HCT116 (cell line): Measurements from ENCODE around the gene FAM53B. TPM values are rescaled to one million over a fixed set of nuclear protein-coding genes. Genes with fewer than 3 reads are reported as not detected.

Experiments
- ATAC-seq: fragments of 200-7000 bp; cut with Tn5 transposase; 2 replicates; pipeline ENCODE4 v1.9.1; 2020; ENCODE audit warnings: mild to moderate bottlenecking, moderate library complexity
- BruUV-seq: library from RNA; stranded (reverse); fragments of 400-500 nt; replicated peaks from 2 replicates; lab custom pipeline; 2021; lab: Mats Ljungman, UMichigan
- CTCF ChIA-PET: fragments of 300-600 bp; sonication (Branson Sonifier 250); formaldehyde crosslinking; loops from one replicate; lab custom pipeline; 2021; ENCODE audit warnings: antibody characterized with exemption; lab: Charles Lee
- POLR2A ChIA-PET: fragments of 300-600, 350-600 bp; sonication (Branson Sonifier 250); formaldehyde crosslinking; loops from one replicate; lab custom pipeline; 2021; ENCODE audit warnings: antibody characterized with exemption; lab: Charles Lee
- RAD21 ChIA-PET, 2 experiments: fragments of 300-600 bp; sonication (Branson Sonifier 250); formaldehyde crosslinking; loops; one replicate each; lab custom pipeline; 2023; ENCODE audit warnings: low total read pairs in 2 of 2; ENCODE audit not compliant: uncharacterized antibody in 2 of 2, unreplicated experiment in 2 of 2, low non-redundant PET in 1 of 2; lab: Charles Lee
- DNase-seq: peaks from one replicate; pipeline ENCODE4 v3.0.0-alpha.2; 2010; ENCODE audit warnings: low read depth, low spot score
- H2AFZ ChIP-seq: fragments of 200-600 bp; shearing (Covaris generic), sonication (generic); 2 replicates; pipeline ENCODE4 v1.6.1; 2017; ENCODE audit warnings: low read depth, mixed run types, mixed read lengths, antibody characterized with exemption, low read length; ENCODE audit not compliant: poor library complexity, severe bottlenecking
- H3K27ac ChIP-seq: 2 replicates; pipeline ENCODE4 v1.5.1; 2012; ENCODE audit warnings: low read depth, low read length
- H3K27me3 ChIP-seq: fragments of 200-600 bp; sonication (generic); 2 replicates; pipeline ENCODE4 v1.6.1; 2016; ENCODE audit warnings: mixed run types, low read length, mixed read lengths; ENCODE audit not compliant: insufficient read depth
- H3K36me3 ChIP-seq, 2 experiments: fragments of 200-500 bp in 1 of 2; fragments of 200-600 bp in 1 of 2; sonication (Bioruptor generic) in 1 of 2; sonication (generic) in 1 of 2; 2 replicates each; pipeline versions ENCODE4 v1.5.1 to v1.6.1; 2014 to 2016; ENCODE audit warnings: low read length in 2 of 2, inconsistent platforms in 1 of 2, mixed read lengths in 1 of 2, mixed run types in 1 of 2; ENCODE audit not compliant: insufficient read depth in 2 of 2, control insufficient read depth in 1 of 2
- H3K4me1 ChIP-seq, 2 experiments: fragments of 200-600 bp in 1 of 2; sonication (generic) in 1 of 2; 2 replicates each; pipeline versions ENCODE4 v1.5.1 to v1.6.1; 2012 to 2017; ENCODE audit warnings: low read length in 2 of 2, inconsistent platforms in 1 of 2, mild to moderate bottlenecking in 1 of 2, mixed read lengths in 1 of 2, mixed run types in 1 of 2, moderate library complexity in 1 of 2; ENCODE audit not compliant: insufficient read depth in 2 of 2, control insufficient read depth in 1 of 2
- H3K4me2 ChIP-seq: fragments of 200-600 bp; sonication (generic); 2 replicates; pipeline ENCODE4 v1.6.1; 2017; ENCODE audit warnings: mixed run types, low read length, mixed read lengths
- H3K4me3 ChIP-seq, 2 experiments: fragments of 200-600 bp in 1 of 2; sonication (generic) in 1 of 2; replicated peaks in 1 of 2; 2 replicates each; pipeline ENCODE4 v1.5.1; 2011 to 2016; ENCODE audit warnings: low read length in 2 of 2, control low read depth in 1 of 2, low read depth in 1 of 2, mild to moderate bottlenecking in 1 of 2, mixed read lengths in 1 of 2, mixed run types in 1 of 2
- H3K79me2 ChIP-seq: fragments of 200-600 bp; sonication (generic); 2 replicates; pipeline ENCODE4 v1.6.1; 2017; ENCODE audit warnings: mild to moderate bottlenecking, mixed run types, low read length, moderate library complexity, mixed read lengths; ENCODE audit not compliant: insufficient read depth
- H3K9ac ChIP-seq: fragments of 200-600 bp; sonication (generic); 2 replicates; pipeline ENCODE4 v1.6.1; 2016; ENCODE audit warnings: low read length, mixed read lengths
- H3K9me2 ChIP-seq: fragments of 200-600 bp; sonication (generic), shearing (Covaris generic); 2 replicates; pipeline ENCODE4 v1.6.1; 2017; ENCODE audit warnings: mixed run types, mild to moderate bottlenecking, moderate library complexity; ENCODE audit not compliant: insufficient read depth
- H3K9me3 ChIP-seq, 2 experiments: fragments of 200-500 bp in 1 of 2; fragments of 200-600 bp in 1 of 2; sonication (Bioruptor generic) in 1 of 2; sonication (generic) in 1 of 2; 2 replicates each; pipeline ENCODE4 v1.6.1; 2014 to 2017; ENCODE audit warnings: low read length in 2 of 2, mixed read lengths in 2 of 2, inconsistent platforms in 1 of 2, low read depth in 1 of 2, mild to moderate bottlenecking in 1 of 2, mixed run types in 1 of 2, moderate library complexity in 1 of 2; ENCODE audit not compliant: control insufficient read depth in 1 of 2, insufficient read depth in 1 of 2
- H4K20me1 ChIP-seq: fragments of 200-600 bp; sonication (generic), shearing (Covaris generic); 2 replicates; pipeline ENCODE4 v1.6.1; 2017; ENCODE audit warnings: mixed run types, mild to moderate bottlenecking, moderate library complexity; ENCODE audit not compliant: insufficient read depth
- CBX3 ChIP-seq: IDR thresholded peaks from 2 replicates; pipeline ENCODE4 v1.6.1; 2012; ENCODE audit warnings: low read depth
- CEBPB ChIP-seq: IDR thresholded peaks from 2 replicates; pipeline ENCODE4 v1.6.1; 2012; ENCODE audit warnings: low read depth
- ELF1 ChIP-seq: IDR thresholded peaks from 2 replicates; pipeline ENCODE4 v1.6.1; 2012; ENCODE audit warnings: low read depth, borderline replicate concordance
- EZH2 ChIP-seq: fragments of 200-600 bp; sonication (generic); IDR thresholded peaks from 2 replicates; pipeline ENCODE4 v1.6.1; 2017; ENCODE audit warnings: antibody characterized with exemption, mixed run types
- EZH2phosphoT487 ChIP-seq: fragments of 200-600 bp; IDR thresholded peaks from 2 replicates; pipeline ENCODE4 v1.6.1; 2018; ENCODE audit warnings: antibody characterized with exemption, borderline replicate concordance
- FOSL1 ChIP-seq: IDR thresholded peaks from 2 replicates; pipeline ENCODE4 v1.6.1; 2012; ENCODE audit warnings: low read depth
- JUND ChIP-seq: IDR thresholded peaks from 2 replicates; pipeline ENCODE4 v1.6.1; 2012
- MAX ChIP-seq: IDR thresholded peaks from 2 replicates; pipeline ENCODE4 v1.6.1; 2012
- POLR2A ChIP-seq: IDR thresholded peaks from 2 replicates; pipeline ENCODE4 v1.7.0; 2011; ENCODE audit warnings: borderline replicate concordance; ENCODE audit not compliant: insufficient read depth, insufficient read length; ENCODE audit errors: extremely low read depth
- POLR2AphosphoS5 ChIP-seq: IDR thresholded peaks from 2 replicates; pipeline ENCODE4 v1.6.1; 2011; ENCODE audit warnings: mild to moderate bottlenecking, low read depth, low read length, moderate library complexity
- RAD21 ChIP-seq: IDR thresholded peaks from 2 replicates; pipeline ENCODE4 v1.6.1; 2012; ENCODE audit warnings: low read depth, mild to moderate bottlenecking
- SP1 ChIP-seq: IDR thresholded peaks from 2 replicates; pipeline ENCODE4 v1.6.1; 2012; ENCODE audit warnings: low read depth
- SRF ChIP-seq: IDR thresholded peaks from 2 replicates; pipeline ENCODE4 v1.6.1; 2012; ENCODE audit warnings: low read depth
- TCF7L2 ChIP-seq: IDR thresholded peaks from 2 replicates; pipeline ENCODE4 v1.7.0; 2011; ENCODE audit warnings: borderline replicate concordance, inconsistent platforms; ENCODE audit not compliant: insufficient read depth, insufficient read length; ENCODE audit errors: extremely low read depth
- YY1 ChIP-seq: IDR thresholded peaks from 2 replicates; pipeline ENCODE4 v1.6.1; 2011; ENCODE audit warnings: low read length, low read depth, moderate library complexity, mild to moderate bottlenecking; ENCODE audit not compliant: insufficient replicate concordance; ENCODE audit errors: extremely low read depth
- ZFX ChIP-seq: fragments of 450-650 bp; IDR thresholded peaks from 2 replicates; pipeline ENCODE4 v1.6.1; 2017
- ZNF274 ChIP-seq: fragments of 200-500 bp; sonication (Bioruptor generic); IDR thresholded peaks from 2 replicates; pipeline ENCODE4 v1.6.1; 2014; ENCODE audit warnings: mild to moderate bottlenecking, low read depth, low read length, inconsistent platforms
- intact Hi-C: fragments of 100-400 bp; cut with micrococcal nuclease; formaldehyde crosslinking; loops from 2 replicates; pipeline ENCODE4 v1.10.0; 2022
- total RNA-seq: library from RNA; stranded (reverse); gene quantifications from one replicate; pipeline ENCODE4 v1.2.1, GENCODE V29; 2021; ENCODE audit not compliant: unreplicated experiment
- TF ChIP-seq, protein P1 (sequence below): IDR thresholded peaks from 2 replicates; pipeline ENCODE4 v1.6.1; 2011; ENCODE audit warnings: mild to moderate bottlenecking, low read length, moderate library complexity; ENCODE audit not compliant: insufficient replicate concordance; ENCODE audit errors: extremely low read depth
- TF ChIP-seq, protein P2 (sequence below): IDR thresholded peaks from 2 replicates; pipeline ENCODE4 v1.6.1; 2012; ENCODE audit warnings: low read depth
- TF ChIP-seq, protein P3 (sequence below), 3 experiments: fragments of 200-600 bp in 1 of 3; sonication (generic) in 1 of 3; IDR thresholded peaks in 2 of 3; conservative IDR thresholded peaks in 1 of 3; 2 replicates each; pipeline ENCODE4 v1.5.1; 2012 to 2017; ENCODE audit warnings: low read depth in 2 of 3, low read length in 2 of 3, antibody characterized with exemption in 1 of 3, borderline replicate concordance in 1 of 3, control low read depth in 1 of 3, mild to moderate bottlenecking in 1 of 3, mixed read lengths in 1 of 3, mixed run types in 1 of 3, moderate library complexity in 1 of 3; ENCODE audit not compliant: insufficient read depth in 1 of 3

The FAM53B gene
- total RNA-seq, 1 experiment from 2014 or later = 19.6 TPM

DNA sequence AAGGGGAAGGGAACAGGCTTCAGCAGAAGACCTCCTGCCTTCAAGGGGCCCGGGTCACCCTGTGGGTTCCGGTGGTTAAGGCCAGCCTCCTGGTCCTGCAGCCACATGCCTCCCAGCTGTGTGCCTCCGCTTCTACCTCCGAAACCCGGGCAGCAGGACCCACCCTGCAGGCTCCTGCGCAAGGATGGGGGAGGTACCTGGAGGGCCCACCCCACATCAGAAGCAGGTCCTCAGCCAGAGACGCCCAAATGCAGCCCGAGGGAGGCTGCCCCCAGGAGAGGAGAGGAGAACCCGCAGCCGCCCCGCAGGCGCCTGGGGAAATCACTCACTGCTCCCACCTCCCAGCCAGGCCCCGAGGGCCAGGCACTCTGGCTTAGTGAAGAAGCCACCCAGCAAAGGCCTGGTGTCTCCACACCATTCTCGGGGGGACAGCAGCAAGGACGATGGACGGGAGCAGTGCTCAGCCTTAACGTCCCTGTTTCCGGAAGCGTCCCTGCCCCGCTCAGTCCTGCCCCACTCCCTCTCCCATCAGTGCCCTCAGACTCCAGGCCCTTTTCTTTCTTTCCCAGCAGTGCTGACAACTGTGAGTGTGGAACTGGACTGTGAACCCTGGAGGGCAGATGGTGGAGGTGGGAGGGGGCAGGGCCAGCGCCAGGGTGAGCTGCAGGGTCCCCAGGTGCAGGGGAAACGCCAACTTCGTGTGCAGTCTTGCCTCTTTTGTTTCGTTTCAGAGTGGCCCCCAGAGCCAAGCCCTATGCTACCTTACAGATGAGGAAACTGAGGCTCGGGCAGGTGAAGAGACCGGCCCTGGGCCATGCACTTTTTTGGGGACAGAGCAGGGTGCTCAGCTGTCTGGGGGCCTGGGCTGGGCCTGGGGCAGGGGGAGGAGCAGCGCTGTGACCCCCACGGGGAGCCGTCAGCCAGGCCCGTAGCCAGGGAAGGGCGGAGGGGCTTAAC is 138.0 kb downstream of the FAM53B start:
- Histone ChIP-seq H3K4me2 (no peak overlapping the region), H3K4me3 (no peak overlapping the region), H3K27ac (no peak overlapping the region), H3K9me3 (no peaks in the 10 kb centered on the region), H3K9me2 (no peaks in the 10 kb centered on the region), H3K9ac (no peak overlapping the region)
- ChIA-PET POLR2A (no interaction called here), RAD21 (no interaction called here)
- ATAC-seq = no peak
- intact Hi-C loops = no loop called here
- TF ChIP-seq, protein P1, sequence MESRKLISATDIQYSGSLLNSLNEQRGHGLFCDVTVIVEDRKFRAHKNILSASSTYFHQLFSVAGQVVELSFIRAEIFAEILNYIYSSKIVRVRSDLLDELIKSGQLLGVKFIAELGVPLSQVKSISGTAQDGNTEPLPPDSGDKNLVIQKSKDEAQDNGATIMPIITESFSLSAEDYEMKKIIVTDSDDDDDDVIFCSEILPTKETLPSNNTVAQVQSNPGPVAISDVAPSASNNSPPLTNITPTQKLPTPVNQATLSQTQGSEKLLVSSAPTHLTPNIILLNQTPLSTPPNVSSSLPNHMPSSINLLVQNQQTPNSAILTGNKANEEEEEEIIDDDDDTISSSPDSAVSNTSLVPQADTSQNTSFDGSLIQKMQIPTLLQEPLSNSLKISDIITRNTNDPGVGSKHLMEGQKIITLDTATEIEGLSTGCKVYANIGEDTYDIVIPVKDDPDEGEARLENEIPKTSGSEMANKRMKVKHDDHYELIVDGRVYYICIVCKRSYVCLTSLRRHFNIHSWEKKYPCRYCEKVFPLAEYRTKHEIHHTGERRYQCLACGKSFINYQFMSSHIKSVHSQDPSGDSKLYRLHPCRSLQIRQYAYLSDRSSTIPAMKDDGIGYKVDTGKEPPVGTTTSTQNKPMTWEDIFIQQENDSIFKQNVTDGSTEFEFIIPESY = no peak
- no peak for TF ChIP-seq MAX
- no peak for TF ChIP-seq ZFX
- no peak for TF ChIP-seq EZH2
- no peak for TF ChIP-seq RAD21
- no peak for TF ChIP-seq FOSL1
- no peak for TF ChIP-seq TCF7L2
- TF ChIP-seq CEBPB = no peak
- TF ChIP-seq, protein P2, sequence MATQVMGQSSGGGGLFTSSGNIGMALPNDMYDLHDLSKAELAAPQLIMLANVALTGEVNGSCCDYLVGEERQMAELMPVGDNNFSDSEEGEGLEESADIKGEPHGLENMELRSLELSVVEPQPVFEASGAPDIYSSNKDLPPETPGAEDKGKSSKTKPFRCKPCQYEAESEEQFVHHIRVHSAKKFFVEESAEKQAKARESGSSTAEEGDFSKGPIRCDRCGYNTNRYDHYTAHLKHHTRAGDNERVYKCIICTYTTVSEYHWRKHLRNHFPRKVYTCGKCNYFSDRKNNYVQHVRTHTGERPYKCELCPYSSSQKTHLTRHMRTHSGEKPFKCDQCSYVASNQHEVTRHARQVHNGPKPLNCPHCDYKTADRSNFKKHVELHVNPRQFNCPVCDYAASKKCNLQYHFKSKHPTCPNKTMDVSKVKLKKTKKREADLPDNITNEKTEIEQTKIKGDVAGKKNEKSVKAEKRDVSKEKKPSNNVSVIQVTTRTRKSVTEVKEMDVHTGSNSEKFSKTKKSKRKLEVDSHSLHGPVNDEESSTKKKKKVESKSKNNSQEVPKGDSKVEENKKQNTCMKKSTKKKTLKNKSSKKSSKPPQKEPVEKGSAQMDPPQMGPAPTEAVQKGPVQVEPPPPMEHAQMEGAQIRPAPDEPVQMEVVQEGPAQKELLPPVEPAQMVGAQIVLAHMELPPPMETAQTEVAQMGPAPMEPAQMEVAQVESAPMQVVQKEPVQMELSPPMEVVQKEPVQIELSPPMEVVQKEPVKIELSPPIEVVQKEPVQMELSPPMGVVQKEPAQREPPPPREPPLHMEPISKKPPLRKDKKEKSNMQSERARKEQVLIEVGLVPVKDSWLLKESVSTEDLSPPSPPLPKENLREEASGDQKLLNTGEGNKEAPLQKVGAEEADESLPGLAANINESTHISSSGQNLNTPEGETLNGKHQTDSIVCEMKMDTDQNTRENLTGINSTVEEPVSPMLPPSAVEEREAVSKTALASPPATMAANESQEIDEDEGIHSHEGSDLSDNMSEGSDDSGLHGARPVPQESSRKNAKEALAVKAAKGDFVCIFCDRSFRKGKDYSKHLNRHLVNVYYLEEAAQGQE = no peak
- TF ChIP-seq POLR2A = no peak
- no peak for TF ChIP-seq EZH2phosphoT487
- no peak for TF ChIP-seq YY1
- no peak for TF ChIP-seq JUND
- no peak for TF ChIP-seq ZNF274
- TF ChIP-seq SRF = no peak
- TF ChIP-seq ELF1 = no peak
- TF ChIP-seq, protein P3, sequence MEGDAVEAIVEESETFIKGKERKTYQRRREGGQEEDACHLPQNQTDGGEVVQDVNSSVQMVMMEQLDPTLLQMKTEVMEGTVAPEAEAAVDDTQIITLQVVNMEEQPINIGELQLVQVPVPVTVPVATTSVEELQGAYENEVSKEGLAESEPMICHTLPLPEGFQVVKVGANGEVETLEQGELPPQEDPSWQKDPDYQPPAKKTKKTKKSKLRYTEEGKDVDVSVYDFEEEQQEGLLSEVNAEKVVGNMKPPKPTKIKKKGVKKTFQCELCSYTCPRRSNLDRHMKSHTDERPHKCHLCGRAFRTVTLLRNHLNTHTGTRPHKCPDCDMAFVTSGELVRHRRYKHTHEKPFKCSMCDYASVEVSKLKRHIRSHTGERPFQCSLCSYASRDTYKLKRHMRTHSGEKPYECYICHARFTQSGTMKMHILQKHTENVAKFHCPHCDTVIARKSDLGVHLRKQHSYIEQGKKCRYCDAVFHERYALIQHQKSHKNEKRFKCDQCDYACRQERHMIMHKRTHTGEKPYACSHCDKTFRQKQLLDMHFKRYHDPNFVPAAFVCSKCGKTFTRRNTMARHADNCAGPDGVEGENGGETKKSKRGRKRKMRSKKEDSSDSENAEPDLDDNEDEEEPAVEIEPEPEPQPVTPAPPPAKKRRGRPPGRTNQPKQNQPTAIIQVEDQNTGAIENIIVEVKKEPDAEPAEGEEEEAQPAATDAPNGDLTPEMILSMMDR (IDR thresholded peaks at IDR 0.05 in 2 of 3, conservative IDR thresholded peaks at IDR 0.05 in 1 of 3; ENCODE audit: borderline replicate concordance in 1 of 3, insufficient read depth in 1 of 3, low read depth in 2 of 3, low read length in 2 of 3) = no peak
- no peak for TF ChIP-seq CBX3
- no peak for TF ChIP-seq POLR2AphosphoS5
- TF ChIP-seq SP1 = no peak
- TF ChIP-seq, all 23 proteins: peak for 0
- Histone ChIP-seq H3K36me3 (no peaks in the 10 kb centered on the region), H3K79me2 (no peaks in the 10 kb centered on the region), H3K27me3 (no peaks in the 10 kb centered on the region), H3K4me1 (no peaks in the 10 kb centered on the region), H2AFZ (no peak overlapping the region), H4K20me1 (no peaks in the 10 kb centered on the region)
- no TSS peak for BruUV-seq
- CTCF ChIA-PET = no interaction called here
- DNase-seq = no peak
